ENCODE results near the gene INPP4B. TPM values are rescaled to one million over a fixed set of nuclear protein-coding genes. Genes with fewer than 3 reads are reported as not detected.

INPP4B gene
- 10 to 100 TPM in 11 of 12 donors, not detected in 1; 17.7 to 45.1 (median 36.1) TPM for polyA plus RNA-seq (ENCODE audit: insufficient read length in 12 of 12)
- long read RNA-seq, donor 1: 0 reads
- long read RNA-seq, donor 2: 0 reads
- long read RNA-seq, donor 3: 0 reads
- long read RNA-seq, donor 4: 0 reads
- long read RNA-seq, donor 5, partial matches to known transcripts: 0 of 3 reads
- long read RNA-seq, donor 5, other reads (novel, unspliced or antisense): 0 of 3 reads
- long read RNA-seq, donor 6, partial matches to known transcripts: 0 of 1 reads
- long read RNA-seq, donor 6, other reads (novel, unspliced or antisense): 0 of 1 reads
- long read RNA-seq, donor 7: 0 reads
- long read RNA-seq, donor 8, partial matches to known transcripts: 0 of 1 reads
- long read RNA-seq, donor 8, other reads (novel, unspliced or antisense): 0 of 1 reads
- long read RNA-seq, donor 9: 0 reads
- long read RNA-seq, donor 10: 0 reads
- long read RNA-seq, donor 11: 0 reads

- DNase-seq: peak; percentile 58
These were observed at the start of gene INPP4B for GRCh38 chr4:142846108-142846728. Gene INPP4B (minus strand): TSS chr4:142846301.

- DNase-seq: no peak
These were observed 46.9 kb upstream of the INPP4B start for GRCh38 chr4:142893012-142893411.

GRCh38 chr4:142886566-142886965 is 40.5 kb upstream of the INPP4B start:
- no peak for DNase-seq

- DNase-seq: no peak
These were observed 37.1 kb upstream of the INPP4B start for GRCh38 chr4:142883040-142883832.

- no peak for DNase-seq
These were observed 36.1 kb upstream of the INPP4B start for GRCh38 chr4:142882159-142882558.

GRCh38 chr4:142881331-142881730 is 35.2 kb upstream of the INPP4B start:
- no peak for DNase-seq

- no peak for DNase-seq
These were observed 29.0 kb upstream of the INPP4B start for GRCh38 chr4:142875117-142875516.

- DNase-seq: no peak
These were observed 28.6 kb upstream of the INPP4B start for GRCh38 chr4:142874684-142875083.

GRCh38 chr4:142866685-142867084 is 20.6 kb upstream of the INPP4B start:
- DNase-seq: no peak

GRCh38 chr4:142861351-142861750 is 15.2 kb upstream of the INPP4B start:
- DNase-seq: no peak

- DNase-seq: no peak
These were observed 12.9 kb upstream of the INPP4B start for GRCh38 chr4:142858965-142859364.

- DNase-seq: no peak
These were observed 12.3 kb upstream of the INPP4B start for GRCh38 chr4:142858446-142858845.

GRCh38 chr4:142856576-142856975 is 10.5 kb upstream of the INPP4B start:
- no peak for DNase-seq

GRCh38 chr4:142850478-142850877 is 4.4 kb upstream of the INPP4B start:
- no peak for DNase-seq

GRCh38 chr4:142846729-142847596 is 862 bp upstream of the INPP4B start:
- DNase-seq: peak; percentile 24

- DNase-seq: peak; percentile 8
These were observed 601 bp downstream of the INPP4B start for GRCh38 chr4:142845293-142846107.

- no peak for DNase-seq
These were observed 1.3 kb downstream of the INPP4B start for GRCh38 chr4:142844782-142845181.

- DNase-seq: peak; percentile 39
These were observed 5.5 kb downstream of the INPP4B start for GRCh38 chr4:142840516-142841123.

- no peak for DNase-seq
These were observed 7.3 kb downstream of the INPP4B start for GRCh38 chr4:142838778-142839177.

- no peak for DNase-seq
These were observed 14.1 kb downstream of the INPP4B start for GRCh38 chr4:142832022-142832421.

Measured in muscle of arm (tissue), 14 donors.